ENCODE measurements around the gene MUC6. TPM values are rescaled to one million over a fixed set of nuclear protein-coding genes. Genes with fewer than 3 reads are reported as not detected.

The MUC6 gene
- total RNA-seq, 1 donor from 2014 or later, result not detected

- peaks cover 19% of the 10 kb centered on the region for H3K4me1 Mint-ChIP-seq
- no peak overlapping the region for H3K4me3 Mint-ChIP-seq
- POLR2A ChIA-PET, result no interaction called here
- no peaks in the 10 kb centered on the region for H3K27me3 Mint-ChIP-seq
- DNase-seq (no peak), ATAC-seq (ENCODE audit: low read depth) (no peak)
- CTCF ChIA-PET, result no interaction called here
- TF ChIP-seq CTCF (IDR thresholded peaks at IDR 0.05), result no peak
- intact Hi-C loops (cut with micrococcal nuclease), result loop anchor here (5.0 kb wide), 1 partner anchor 122 kb away; no protein-coding TSS in a partner anchor
- peaks cover 59% of the 10 kb centered on the region for H3K36me3 Mint-ChIP-seq (ENCODE audit: low read depth)
- H3K9me3 Mint-ChIP-seq, result no peaks in the 10 kb centered on the region
- no peak overlapping the region for H3K27ac Mint-ChIP-seq
Observed at GRCh38 chr11:968822-969221, 67.7 kb downstream of the MUC6 start.

- Mint-ChIP-seq H3K27me3 (no peaks in the 10 kb centered on the region), H3K4me1 (peaks cover 19% of the 10 kb centered on the region), H3K4me3 (no peak overlapping the region), H3K36me3 (ENCODE audit: low read depth) (peaks cover 58% of the 10 kb centered on the region), H3K27ac (no peak overlapping the region), H3K9me3 (no peaks in the 10 kb centered on the region)
- no peak for TF ChIP-seq CTCF (IDR thresholded peaks at IDR 0.05)
- DNase-seq (no peak), ATAC-seq (ENCODE audit: low read depth) (no peak)
- ChIA-PET CTCF (no interaction called here), POLR2A (no interaction called here)
- intact Hi-C loops (cut with micrococcal nuclease), result loop anchor here (5.0 kb wide), 1 partner anchor 121 kb away; no protein-coding TSS in a partner anchor
Observed at GRCh38 chr11:967995-968751, 68.3 kb downstream of the MUC6 start.

- no peak for DNase-seq
Observed at GRCh38 chr11:965206-965775, 71.2 kb downstream of the MUC6 start.

GRCh38 chr11:963852-964251 is 72.7 kb downstream of the MUC6 start:
- H3K27me3 Mint-ChIP-seq, result no peaks in the 10 kb centered on the region
- DNase-seq (no peak), ATAC-seq (ENCODE audit: low read depth) (no peak)
- intact Hi-C loops (cut with micrococcal nuclease), result no loop called here
- H3K27ac Mint-ChIP-seq, result no peak overlapping the region
- TF ChIP-seq CTCF (IDR thresholded peaks at IDR 0.05), result no peak
- no peak overlapping the region for H3K4me3 Mint-ChIP-seq
- H3K4me1 Mint-ChIP-seq, result peaks cover 2% of the 10 kb centered on the region
- ChIA-PET CTCF (no interaction called here), POLR2A (no interaction called here)
- H3K36me3 Mint-ChIP-seq (ENCODE audit: low read depth), result peaks cover 52% of the 10 kb centered on the region
- no peaks in the 10 kb centered on the region for H3K9me3 Mint-ChIP-seq

More at GRCh38 chr11:965206-965775, 71.2 kb downstream of the MUC6 start:
- Mint-ChIP-seq H3K9me3 (no peaks in the 10 kb centered on the region), H3K36me3 (ENCODE audit: low read depth) (peaks cover 48% of the 10 kb centered on the region), H3K4me1 (peaks cover 9% of the 10 kb centered on the region), H3K27ac (no peak overlapping the region), H3K4me3 (no peak overlapping the region), H3K27me3 (no peaks in the 10 kb centered on the region)
- ATAC-seq (ENCODE audit: low read depth), result peak; percentile 21
- ChIA-PET POLR2A (no interaction called here), CTCF (no interaction called here)
- intact Hi-C loops (cut with micrococcal nuclease), result loop anchor here (5.0 kb wide), 1 partner anchor 118 kb away; no protein-coding TSS in a partner anchor
- TF ChIP-seq CTCF (IDR thresholded peaks at IDR 0.05), result no peak

Other genes with a start within 250 kb of the MUC6 start
- gene CEND1, start 246.6 kb downstream of the MUC6 start, total RNA-seq, result 0.27 and 0.34 TPM in 2 replicates
- gene SLC25A22, start 238.4 kb downstream of the MUC6 start, total RNA-seq, result 30.1 and 35.4 TPM in 2 replicates
- 21.3 and 25.6 TPM in 2 replicates for gene PIDD1, start 231.5 kb downstream of the MUC6 start, total RNA-seq
- 4,124 and 4,449 TPM in 2 replicates for gene RPLP2, start 226.8 kb downstream of the MUC6 start, total RNA-seq
- 52.9 and 53.2 TPM in 2 replicates for gene PNPLA2, start 217.8 kb downstream of the MUC6 start, total RNA-seq
- gene CRACR2B, start 208.8 kb downstream of the MUC6 start, total RNA-seq, result 4.1 and 4.5 TPM in 2 replicates
- 14.4 and 14.5 TPM in 2 replicates for gene CD151, start 203.8 kb downstream of the MUC6 start, total RNA-seq
- gene POLR2L, start 194.2 kb downstream of the MUC6 start, total RNA-seq, result 83.9 and 90.2 TPM in 2 replicates
- 2.2 and 2.3 TPM in 2 replicates for gene TSPAN4, start 193.9 kb downstream of the MUC6 start, total RNA-seq
- gene CHID1, start 125.9 kb downstream of the MUC6 start, total RNA-seq, result 43.9 and 45.7 TPM in 2 replicates
- 49.6 and 54.3 TPM in 2 replicates for gene AP2A2, start 110.8 kb downstream of the MUC6 start, total RNA-seq
- not detected in 2 replicates for gene MUC2, start 38.2 kb upstream of the MUC6 start, total RNA-seq
- gene MUC5AC, start 121.2 kb upstream of the MUC6 start, total RNA-seq, result not detected in 2 replicates
- not detected in 2 replicates for gene MUC5B, start 186.3 kb upstream of the MUC6 start, total RNA-seq

Data from activated B cell treated with CpG ODN at 0.5 μM for 24 hours (primary cell).